Esophagus (tissue), 2 donors: ENCODE measurements around the gene PARD3. TPM values are rescaled to one million over a fixed set of nuclear protein-coding genes. Genes with fewer than 3 reads are reported as not detected.
"Not testable (repeated sequence)": the region's sequence is repeated elsewhere in the genome, so short reads cannot be mapped to it uniquely, and the experiment has no call there.

Experiments
- H3K27ac ChIP-seq, 2 donors: one replicate each; pipeline ENCODE4 v1.5.1; 2013; ENCODE audit warnings: low read depth in 2 of 2, mild to moderate bottlenecking in 2 of 2, inconsistent platforms in 1 of 2, low read length in 1 of 2, moderate library complexity in 1 of 2
- H3K27me3 ChIP-seq, 2 donors: one replicate each; pipeline ENCODE4 v1.6.1; 2013; ENCODE audit warnings: low read length in 2 of 2, control low read depth in 1 of 2, mild to moderate bottlenecking in 1 of 2; ENCODE audit not compliant: insufficient read depth in 2 of 2, control insufficient read depth in 1 of 2
- H3K36me3 ChIP-seq, 2 donors: one replicate each; pipeline ENCODE4 v1.6.1; 2013; ENCODE audit warnings: low read length in 1 of 2; ENCODE audit not compliant: control insufficient read depth in 2 of 2, insufficient read depth in 2 of 2
- H3K4me1 ChIP-seq, 2 donors: one replicate each; pipeline ENCODE4 v1.6.1; 2013; ENCODE audit warnings: low read length in 1 of 2; ENCODE audit not compliant: control insufficient read depth in 2 of 2, insufficient read depth in 2 of 2
- H3K4me3 ChIP-seq, 2 donors: one replicate each; pipeline ENCODE4 v1.5.1; 2013; ENCODE audit warnings: low read length in 2 of 2, mild to moderate bottlenecking in 2 of 2, low read depth in 1 of 2, moderate library complexity in 1 of 2
- H3K9me3 ChIP-seq, 2 donors: one replicate each; pipeline ENCODE4 v1.6.1; 2013; ENCODE audit warnings: mild to moderate bottlenecking in 2 of 2, low read depth in 1 of 2, low read length in 1 of 2, moderate library complexity in 1 of 2; ENCODE audit not compliant: control insufficient read depth in 2 of 2, insufficient read depth in 1 of 2
- WGBS, 2 donors: extraction: QIAGEN DNeasy Blood & Tissue Kit; methylation state at CpG; one replicate each; pipeline ENCODE4 v1.1.7; 2013; 5-methylcytosine and 5-hydroxymethylcytosine counted together
- polyA plus RNA-seq, 2 donors: library from polyadenylated mRNA; stranded (reverse); fragments of 200-250 nt; gene quantifications; one replicate each; pipeline ENCODE4 v1.2.3, GENCODE V29; 2013
- donor health status: healthy with polysubstance abuse.
- donor health status: Bipolar disorder and iron deficiency.

Gene PARD3
- polyA plus RNA-seq, 2 donors = 40.3 to 71.3 TPM

- WGBS, 2 donors = 37 to 57% methylated on average over 7 of the region's 7 CpGs
- no peaks in the 10 kb centered on the region for H3K9me3 ChIP-seq
- peak overlapping the region; percentile 86 to 94 for H3K27ac ChIP-seq
- H3K4me1 ChIP-seq = peaks cover 0 to 17% of the 10 kb centered on the region in 2 donors
- H3K27me3 ChIP-seq = no peaks in the 10 kb centered on the region
- H3K4me3 ChIP-seq = no peak overlapping the region
- no peaks in the 10 kb centered on the region for H3K36me3 ChIP-seq
These were observed 71.3 kb downstream of the PARD3 start for GRCh38 chr10:34743814-34744213.

GRCh38 chr10:34742456-34742855, 72.6 kb downstream of the PARD3 start:
- Histone ChIP-seq H3K27ac (no peak overlapping the region), H3K27me3 (no peaks in the 10 kb centered on the region), H3K4me1 (peaks cover 0 to 6% of the 10 kb centered on the region in 2 donors), H3K9me3 (no peaks in the 10 kb centered on the region), H3K36me3 (no peaks in the 10 kb centered on the region), H3K4me3 (no peak overlapping the region)
- WGBS, 2 donors = 87 to 92% methylated on average over 6 of the region's 6 CpGs

- not testable (repeated sequence) for H3K4me1 ChIP-seq, H3K27ac ChIP-seq, H3K27me3 ChIP-seq, H3K9me3 ChIP-seq, H3K4me3 ChIP-seq, H3K36me3 ChIP-seq
- 92 to 98% methylated on average over 4 of the region's 4 CpGs for WGBS, 2 donors
These were observed 74.0 kb downstream of the PARD3 start for GRCh38 chr10:34741087-34741486.

- Histone ChIP-seq H3K4me3 (no peak overlapping the region), H3K9me3 (no peaks in the 10 kb centered on the region), H3K27ac (peak overlapping the region; percentile 69 to 82), H3K36me3 (no peaks in the 10 kb centered on the region), H3K4me1 (peaks cover 0 to 8% of the 10 kb centered on the region in 2 donors), H3K27me3 (no peaks in the 10 kb centered on the region)
- WGBS, 2 donors = 32 to 40% methylated on average over 5 of the region's 5 CpGs
These were observed 74.8 kb downstream of the PARD3 start for GRCh38 chr10:34740321-34740720.

- H3K36me3 ChIP-seq = no peaks in the 10 kb centered on the region
- 10 to 19% methylated on average over 9 of the region's 9 CpGs for WGBS, 2 donors
- H3K4me3 ChIP-seq = peak overlapping the region in 1 of 2 donors; percentile 5
- peak overlapping the region; percentile 69 to 82 for H3K27ac ChIP-seq
- H3K9me3 ChIP-seq = no peaks in the 10 kb centered on the region
- H3K4me1 ChIP-seq = peaks cover 0 to 8% of the 10 kb centered on the region in 2 donors
- H3K27me3 ChIP-seq = no peaks in the 10 kb centered on the region
These were observed 75.2 kb downstream of the PARD3 start for GRCh38 chr10:34739915-34740314.

GRCh38 chr10:34737772-34738169, 77.3 kb downstream of the PARD3 start:
- Histone ChIP-seq H3K4me1 (peaks cover under 1 to 6% of the 10 kb centered on the region in 2 donors), H3K27ac (no peak overlapping the region), H3K9me3 (no peaks in the 10 kb centered on the region), H3K27me3 (no peaks in the 10 kb centered on the region), H3K36me3 (no peaks in the 10 kb centered on the region), H3K4me3 (no peak overlapping the region)
- WGBS, 2 donors = 92% methylated on average over 7 of the region's 7 CpGs

GRCh38 chr10:34736976-34737771, 77.9 kb downstream of the PARD3 start:
- Histone ChIP-seq H3K27me3 (no peaks in the 10 kb centered on the region), H3K36me3 (no peaks in the 10 kb centered on the region), H3K4me1 (peaks cover 2 to 7% of the 10 kb centered on the region in 2 donors), H3K27ac (no peak overlapping the region), H3K4me3 (no peak overlapping the region), H3K9me3 (no peaks in the 10 kb centered on the region)
- WGBS, 2 donors = 69 to 84% methylated on average over 12 of the region's 12 CpGs

GRCh38 chr10:34734918-34735317, 80.2 kb downstream of the PARD3 start:
- 83 to 88% methylated on average over 3 of the region's 3 CpGs for WGBS, 2 donors
- H3K4me1 ChIP-seq = peaks cover 5 to 6% of the 10 kb centered on the region in 2 donors
- no peaks in the 10 kb centered on the region for H3K27me3 ChIP-seq
- no peaks in the 10 kb centered on the region for H3K9me3 ChIP-seq
- no peaks in the 10 kb centered on the region for H3K36me3 ChIP-seq
- H3K4me3 ChIP-seq = no peak overlapping the region
- no peak overlapping the region for H3K27ac ChIP-seq

- Histone ChIP-seq H3K9me3 (no peaks in the 10 kb centered on the region), H3K27ac (peak overlapping the region; percentile 52 to 62), H3K27me3 (no peaks in the 10 kb centered on the region), H3K4me3 (no peak overlapping the region), H3K4me1 (peaks cover 5 to 6% of the 10 kb centered on the region in 2 donors), H3K36me3 (no peaks in the 10 kb centered on the region)
- 72 to 75% methylated on average over 4 of the region's 4 CpGs for WGBS, 2 donors
These were observed 82.2 kb downstream of the PARD3 start for GRCh38 chr10:34732926-34733325.
